ENCODE results near the gene CASP10.
"Not testable (repeated sequence)": the region's sequence is repeated elsewhere in the genome, so short reads cannot be mapped to it uniquely, and the experiment has no call there.

Gene CASP10

GRCh38 chr2:201174687-201175086 lies 8.3 kb upstream of the CASP10 start:
- TF ChIP-seq, protein P1, sequence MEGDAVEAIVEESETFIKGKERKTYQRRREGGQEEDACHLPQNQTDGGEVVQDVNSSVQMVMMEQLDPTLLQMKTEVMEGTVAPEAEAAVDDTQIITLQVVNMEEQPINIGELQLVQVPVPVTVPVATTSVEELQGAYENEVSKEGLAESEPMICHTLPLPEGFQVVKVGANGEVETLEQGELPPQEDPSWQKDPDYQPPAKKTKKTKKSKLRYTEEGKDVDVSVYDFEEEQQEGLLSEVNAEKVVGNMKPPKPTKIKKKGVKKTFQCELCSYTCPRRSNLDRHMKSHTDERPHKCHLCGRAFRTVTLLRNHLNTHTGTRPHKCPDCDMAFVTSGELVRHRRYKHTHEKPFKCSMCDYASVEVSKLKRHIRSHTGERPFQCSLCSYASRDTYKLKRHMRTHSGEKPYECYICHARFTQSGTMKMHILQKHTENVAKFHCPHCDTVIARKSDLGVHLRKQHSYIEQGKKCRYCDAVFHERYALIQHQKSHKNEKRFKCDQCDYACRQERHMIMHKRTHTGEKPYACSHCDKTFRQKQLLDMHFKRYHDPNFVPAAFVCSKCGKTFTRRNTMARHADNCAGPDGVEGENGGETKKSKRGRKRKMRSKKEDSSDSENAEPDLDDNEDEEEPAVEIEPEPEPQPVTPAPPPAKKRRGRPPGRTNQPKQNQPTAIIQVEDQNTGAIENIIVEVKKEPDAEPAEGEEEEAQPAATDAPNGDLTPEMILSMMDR (conservative IDR thresholded peaks at IDR 0.05; ENCODE audit: low read length): no peak
- no peak for DNase-seq (ENCODE audit: low read depth)
- no peak overlapping the region for H3K4me3 ChIP-seq (ENCODE audit: low read length)

DNA sequence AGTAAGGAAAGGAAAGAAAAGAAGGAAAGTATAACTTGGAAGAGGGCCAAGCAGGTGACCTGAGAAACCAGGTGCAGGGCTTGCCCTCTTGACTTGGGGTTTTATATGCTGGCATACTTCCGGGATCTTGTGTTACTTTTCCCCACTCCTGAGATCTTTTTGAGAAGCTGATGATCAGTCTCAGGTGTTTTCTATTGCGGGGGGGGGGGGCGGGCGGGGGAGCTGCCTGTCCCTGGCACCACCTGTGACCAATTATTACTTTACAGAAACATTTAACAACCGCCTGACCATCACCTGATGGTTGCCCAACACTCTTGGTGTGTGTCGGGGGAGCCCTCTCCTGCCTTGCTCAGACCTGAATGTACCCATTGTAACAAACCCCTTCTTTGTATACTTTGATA lies 6.9 kb upstream of the CASP10 start:
- TF ChIP-seq, protein P1 (conservative IDR thresholded peaks at IDR 0.05; ENCODE audit: low read length): no peak
- no peak overlapping the region for H3K4me3 ChIP-seq (ENCODE audit: low read length)
- no peak for DNase-seq (ENCODE audit: low read depth)

GRCh38 chr2:201180010-201180409 lies 2.9 kb upstream of the CASP10 start:
- DNase-seq (ENCODE audit: low read depth): no peak
- TF ChIP-seq, protein P1 (conservative IDR thresholded peaks at IDR 0.05; ENCODE audit: low read length): no peak
- H3K4me3 ChIP-seq (ENCODE audit: low read length): no peak overlapping the region

DNA sequence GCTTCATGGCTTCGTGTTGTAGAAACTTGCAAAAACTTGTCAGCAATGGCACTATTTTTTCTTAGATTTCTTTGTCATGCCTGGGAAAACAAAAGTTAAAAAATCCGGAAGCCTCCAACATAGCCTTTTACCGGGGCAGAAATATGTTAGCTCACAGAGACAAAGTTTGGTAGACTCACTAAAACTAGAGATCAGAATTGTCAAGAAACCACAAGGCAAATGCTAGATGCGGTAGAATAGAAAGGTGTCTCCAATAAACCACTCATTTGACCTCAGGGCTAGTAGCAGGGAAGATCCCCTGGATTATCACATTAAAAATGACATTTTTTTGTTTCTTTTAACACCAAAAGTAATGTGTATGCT lies 405 bp downstream of the CASP10 start:
- TF ChIP-seq, protein P1 (conservative IDR thresholded peaks at IDR 0.05; ENCODE audit: low read length): no peak
- peak overlapping the region; percentile 39 for H3K4me3 ChIP-seq (ENCODE audit: low read length)
- DNase-seq (ENCODE audit: low read depth): no peak

DNA sequence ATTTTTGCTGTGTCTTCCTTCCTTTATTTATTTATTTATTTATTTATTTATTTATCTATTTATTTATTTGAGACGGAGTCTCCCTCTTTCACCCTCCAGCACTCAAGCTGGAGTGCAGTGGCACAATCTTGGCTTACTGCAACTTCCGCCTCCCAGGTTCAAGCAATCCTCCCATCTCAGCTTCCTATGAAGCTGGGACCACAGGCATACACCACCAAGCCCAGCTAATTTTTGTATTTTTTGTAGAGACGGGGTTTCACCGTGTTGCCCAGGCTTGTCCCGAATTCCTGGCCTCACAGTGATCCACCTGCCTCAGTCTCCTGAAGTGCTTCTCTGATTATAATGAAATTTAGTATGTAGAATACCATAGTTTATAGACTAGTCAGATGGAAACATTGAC lies 894 bp downstream of the CASP10 start:
- peak overlapping the region; percentile 39 for H3K4me3 ChIP-seq (ENCODE audit: low read length)
- DNase-seq (ENCODE audit: low read depth): not testable (repeated sequence)

- not testable (repeated sequence) for DNase-seq (ENCODE audit: low read depth)
- peak overlapping the region; percentile 18 for H3K4me3 ChIP-seq (ENCODE audit: low read length)
These were observed 1.3 kb downstream of the CASP10 start for GRCh38 chr2:201184248-201184647.

- TF ChIP-seq, protein P1 (conservative IDR thresholded peaks at IDR 0.05; ENCODE audit: low read length): no peak
- no peak overlapping the region for H3K4me3 ChIP-seq (ENCODE audit: low read length)
- no peak for DNase-seq (ENCODE audit: low read depth)
These were observed 2.9 kb downstream of the CASP10 start for GRCh38 chr2:201185863-201186262.

DNA sequence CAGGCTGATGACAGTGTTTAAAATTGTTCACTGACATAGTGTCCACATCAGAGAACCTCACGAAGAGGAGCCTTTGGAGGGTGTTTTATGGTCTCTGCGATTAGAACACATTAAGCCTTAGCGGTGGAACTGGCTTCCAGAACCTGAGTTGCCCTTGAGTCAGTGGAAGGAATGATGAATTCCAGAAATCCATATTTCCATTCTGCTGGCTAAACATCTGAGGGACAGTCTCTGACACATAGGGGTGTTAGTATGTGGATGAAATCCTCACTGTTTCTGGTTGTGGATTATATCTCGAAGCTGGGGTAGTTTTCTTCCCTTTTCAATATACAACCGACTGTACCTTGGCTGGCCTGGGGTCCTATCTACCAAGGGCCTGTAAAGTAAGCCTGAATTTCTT lies 4.0 kb downstream of the CASP10 start:
- TF ChIP-seq, protein P1 (conservative IDR thresholded peaks at IDR 0.05; ENCODE audit: low read length): no peak
- no peak for DNase-seq (ENCODE audit: low read depth)
- H3K4me3 ChIP-seq (ENCODE audit: low read length): no peak overlapping the region
